K562 treated with DMSO at 1 percent for 24 hours (cell line): Measurements from ENCODE around the gene GPR158. TPM values are rescaled to one million over a fixed set of nuclear protein-coding genes. Genes with fewer than 3 reads are reported as not detected.

ENCODE experiments used
- total RNA-seq: library from RNA; unstranded; fragments of 300-600 nt; gene quantifications from 2 replicates; pipeline ENCODE4 v1.2.3, GENCODE V29; 2022; ENCODE audit warnings: low read depth; ENCODE audit not compliant: insufficient read depth

Gene GPR158, protein sequence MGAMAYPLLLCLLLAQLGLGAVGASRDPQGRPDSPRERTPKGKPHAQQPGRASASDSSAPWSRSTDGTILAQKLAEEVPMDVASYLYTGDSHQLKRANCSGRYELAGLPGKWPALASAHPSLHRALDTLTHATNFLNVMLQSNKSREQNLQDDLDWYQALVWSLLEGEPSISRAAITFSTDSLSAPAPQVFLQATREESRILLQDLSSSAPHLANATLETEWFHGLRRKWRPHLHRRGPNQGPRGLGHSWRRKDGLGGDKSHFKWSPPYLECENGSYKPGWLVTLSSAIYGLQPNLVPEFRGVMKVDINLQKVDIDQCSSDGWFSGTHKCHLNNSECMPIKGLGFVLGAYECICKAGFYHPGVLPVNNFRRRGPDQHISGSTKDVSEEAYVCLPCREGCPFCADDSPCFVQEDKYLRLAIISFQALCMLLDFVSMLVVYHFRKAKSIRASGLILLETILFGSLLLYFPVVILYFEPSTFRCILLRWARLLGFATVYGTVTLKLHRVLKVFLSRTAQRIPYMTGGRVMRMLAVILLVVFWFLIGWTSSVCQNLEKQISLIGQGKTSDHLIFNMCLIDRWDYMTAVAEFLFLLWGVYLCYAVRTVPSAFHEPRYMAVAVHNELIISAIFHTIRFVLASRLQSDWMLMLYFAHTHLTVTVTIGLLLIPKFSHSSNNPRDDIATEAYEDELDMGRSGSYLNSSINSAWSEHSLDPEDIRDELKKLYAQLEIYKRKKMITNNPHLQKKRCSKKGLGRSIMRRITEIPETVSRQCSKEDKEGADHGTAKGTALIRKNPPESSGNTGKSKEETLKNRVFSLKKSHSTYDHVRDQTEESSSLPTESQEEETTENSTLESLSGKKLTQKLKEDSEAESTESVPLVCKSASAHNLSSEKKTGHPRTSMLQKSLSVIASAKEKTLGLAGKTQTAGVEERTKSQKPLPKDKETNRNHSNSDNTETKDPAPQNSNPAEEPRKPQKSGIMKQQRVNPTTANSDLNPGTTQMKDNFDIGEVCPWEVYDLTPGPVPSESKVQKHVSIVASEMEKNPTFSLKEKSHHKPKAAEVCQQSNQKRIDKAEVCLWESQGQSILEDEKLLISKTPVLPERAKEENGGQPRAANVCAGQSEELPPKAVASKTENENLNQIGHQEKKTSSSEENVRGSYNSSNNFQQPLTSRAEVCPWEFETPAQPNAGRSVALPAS (N-terminal part only)
- 2.6 and 4.2 TPM in 2 replicates for total RNA-seq

DNA sequence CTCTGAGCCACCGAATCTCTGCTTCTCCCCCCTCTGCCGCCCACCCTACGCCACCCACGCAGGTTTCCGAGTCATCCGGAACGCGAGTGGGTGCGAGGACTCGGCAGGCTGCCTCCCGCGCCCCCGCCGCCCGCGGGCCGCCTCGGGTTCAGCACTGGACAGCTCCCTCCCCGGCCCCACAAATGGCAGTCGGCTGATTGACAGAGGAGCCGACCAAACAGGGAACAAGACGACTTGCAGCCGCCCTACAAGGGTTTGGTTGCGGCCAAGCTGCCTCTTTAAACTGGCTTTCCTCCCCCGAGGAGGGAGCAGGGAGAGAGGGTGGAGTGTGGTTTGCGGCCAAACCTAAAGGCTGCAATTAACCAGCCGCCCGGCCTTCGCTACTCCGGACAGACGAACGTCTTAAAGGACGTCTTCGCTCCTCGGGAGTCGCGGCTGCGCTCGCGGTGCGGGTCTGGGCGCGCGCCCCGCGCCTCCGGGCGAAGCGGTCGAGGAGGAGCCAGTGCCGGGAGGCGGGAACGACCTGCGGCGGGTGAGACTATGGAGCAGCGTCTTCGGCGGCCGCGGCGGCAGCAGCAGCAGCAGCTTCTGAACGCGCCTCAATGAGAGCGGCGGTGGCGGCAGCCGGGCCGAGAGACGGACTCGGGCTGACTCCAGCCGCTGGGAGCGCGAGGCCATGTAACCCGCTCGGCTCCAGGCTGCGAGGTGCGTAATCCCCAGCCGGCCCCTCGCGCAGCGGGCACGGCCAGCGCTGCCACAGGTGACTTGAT is at the start of gene GPR158:
Gene GPR158 (plus strand): TSS at position 541 of the 770 bp plus-strand sequence. CDS start 420 bp downstream, outside the sequence.

Other genes with a start within 250 kb of the GPR158 start
- 6.9 and 7.7 TPM in 2 replicates for gene PRTFDC1, start 222.4 kb upstream of the GPR158 start, total RNA-seq
- not detected in 2 replicates for gene ENKUR, start 158.8 kb upstream of the GPR158 start, total RNA-seq
- 1.3 and 2.2 TPM in 2 replicates for gene THNSL1, start 158.4 kb upstream of the GPR158 start, total RNA-seq